NCI-H187 (cell line): Measurements from ENCODE around the gene KCNB1.

Experiments
- DNase-seq, 2 experiments: peaks; one replicate each; lab custom pipeline; 2025; lab: John Stamatoyannopoulos, UW

KCNB1 gene

DNA sequence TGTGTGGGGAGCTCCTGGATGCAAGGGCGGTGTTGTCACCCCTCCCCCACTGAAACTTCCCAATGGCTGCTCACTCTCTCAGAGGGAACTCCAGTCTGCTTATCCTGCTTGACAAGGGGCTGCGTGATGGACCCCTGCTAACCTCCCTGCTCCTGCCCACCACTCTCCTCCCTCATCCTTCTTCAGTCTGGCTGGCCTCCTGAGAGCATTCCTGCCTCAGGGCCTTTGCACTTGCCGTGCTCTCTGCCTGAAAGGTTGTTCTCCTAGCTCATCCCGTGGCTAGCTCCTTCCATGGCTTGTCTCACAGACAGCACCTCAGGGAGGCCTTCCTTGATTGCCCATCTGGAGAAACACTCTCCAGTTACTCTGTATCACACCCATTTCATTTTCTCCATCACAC lies 130.7 kb downstream of the KCNB1 start:
- no peak for DNase-seq

DNA sequence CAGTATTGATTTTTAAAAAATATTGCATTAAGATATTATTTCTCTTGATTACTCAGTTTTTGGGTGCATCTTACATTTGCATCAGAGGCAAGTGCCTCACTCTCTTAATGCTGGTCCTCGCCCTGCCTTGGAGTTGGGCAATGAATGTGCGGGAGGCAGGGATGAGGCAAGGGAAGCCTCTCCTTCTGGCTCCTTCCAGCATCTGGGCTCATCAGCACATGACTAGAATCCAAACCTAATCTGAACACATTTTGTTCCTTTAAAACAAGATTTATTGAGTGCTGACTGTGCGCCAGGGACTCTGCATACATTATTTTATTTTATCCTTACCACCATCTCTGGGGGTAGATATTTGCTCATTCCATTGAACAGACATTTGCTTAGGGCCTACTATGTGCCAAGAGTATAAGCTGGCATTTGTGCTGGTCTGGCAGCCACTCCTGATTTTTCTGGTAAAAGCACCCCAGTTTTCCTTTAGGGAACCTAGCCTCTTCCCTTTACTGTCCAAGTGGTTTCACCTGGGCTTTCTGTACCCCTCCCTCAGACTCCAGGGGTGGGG lies 132.7 kb downstream of the KCNB1 start:
- no peak for DNase-seq

DNA sequence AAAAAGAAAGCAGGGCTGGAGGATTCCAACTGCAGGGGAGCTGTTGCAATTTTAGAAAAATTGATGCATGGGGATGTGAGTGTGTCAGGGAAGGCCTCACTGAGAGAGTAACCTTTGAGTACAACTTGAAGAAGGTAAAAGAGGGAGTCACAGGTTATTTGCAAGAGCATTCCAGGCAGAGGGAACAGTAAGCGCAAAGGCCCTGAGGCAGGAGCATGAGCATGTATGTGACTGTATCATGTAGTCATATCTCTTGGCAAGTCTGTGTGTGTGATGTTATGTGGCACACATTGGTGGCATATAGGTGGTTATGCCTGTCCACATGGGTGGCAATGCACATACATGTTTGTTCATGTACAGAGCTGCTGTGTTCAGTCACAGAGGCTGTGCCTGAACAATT lies 133.4 kb downstream of the KCNB1 start:
- DNase-seq: no peak

DNA sequence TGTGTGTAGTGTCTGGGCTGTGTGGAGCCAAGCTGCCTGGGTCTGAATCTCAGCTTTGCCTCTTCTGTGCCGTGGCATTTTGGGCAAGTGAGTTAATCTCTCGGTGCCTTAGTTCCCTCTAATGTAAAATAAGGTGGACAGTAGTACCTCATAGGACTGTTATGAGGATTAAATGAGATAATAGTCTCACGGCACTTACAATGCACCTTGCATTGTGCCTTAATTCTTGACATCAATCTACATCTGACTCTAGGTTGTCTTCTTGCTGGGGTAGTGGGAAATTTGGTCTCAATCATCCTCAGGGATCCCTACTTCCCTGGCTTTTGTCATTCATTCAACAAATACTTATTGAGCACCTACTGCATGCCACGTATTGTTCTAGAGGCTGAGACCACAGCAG lies 133.9 kb downstream of the KCNB1 start:
- no peak for DNase-seq

DNA sequence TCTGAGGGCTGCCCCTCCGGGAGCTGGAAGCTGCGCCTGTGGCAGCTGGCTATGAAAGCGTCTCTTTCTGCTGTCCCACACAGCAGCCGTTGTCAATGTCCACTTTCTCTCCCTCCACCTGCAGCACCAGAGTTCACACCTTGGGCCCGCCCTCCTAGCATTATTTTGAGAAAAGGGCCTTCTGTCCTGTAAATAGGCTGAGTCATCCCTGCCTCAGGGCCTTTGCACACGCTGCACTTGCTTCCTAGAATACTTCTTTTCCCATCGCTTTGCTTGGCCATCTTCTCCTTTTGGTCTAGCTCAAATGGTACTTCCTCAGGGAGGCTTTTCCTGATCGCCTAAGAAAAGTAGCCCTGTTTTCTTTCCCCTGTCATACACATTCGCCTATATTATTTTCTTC lies 135.3 kb downstream of the KCNB1 start:
- DNase-seq: no peak

DNA sequence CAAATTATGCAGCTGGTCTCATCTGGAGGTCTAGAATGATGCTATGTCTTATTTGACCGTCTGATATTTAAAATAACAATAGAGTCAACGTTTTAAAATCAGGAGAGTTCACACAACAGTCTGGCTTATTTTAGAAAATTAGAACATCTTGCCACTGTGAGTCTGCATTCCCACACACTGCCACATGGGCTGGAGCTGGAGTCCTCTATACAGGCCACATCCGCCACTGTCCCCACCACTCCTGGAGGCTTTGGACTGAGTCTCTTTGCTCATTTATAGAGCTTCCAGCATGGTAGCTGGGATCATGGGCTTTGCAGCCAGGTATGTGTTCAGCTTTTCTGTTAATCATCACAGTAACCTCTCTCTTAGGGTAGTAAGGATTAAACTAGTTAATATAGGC lies 135.8 kb downstream of the KCNB1 start:
- no peak for DNase-seq

DNA sequence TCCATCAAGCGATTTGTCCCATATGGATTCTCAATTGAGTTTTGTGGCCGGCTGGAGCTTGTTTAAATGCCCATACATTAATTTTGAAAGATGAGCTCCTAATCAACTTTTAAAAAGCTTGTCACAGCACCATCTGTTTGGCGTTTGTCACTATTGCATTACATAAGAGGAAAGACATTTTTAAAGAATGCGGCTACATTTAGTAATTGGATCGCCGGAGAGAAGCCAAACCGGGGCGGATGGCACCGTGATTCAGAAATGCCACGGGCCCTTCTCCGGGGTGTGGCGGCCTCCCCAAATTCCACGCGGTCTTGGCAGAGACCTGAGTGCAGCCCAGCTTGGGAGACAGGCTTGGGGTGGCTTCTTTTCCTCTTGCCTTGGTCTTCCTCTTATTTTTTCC lies 136.9 kb downstream of the KCNB1 start:
- DNase-seq: no peak

DNA sequence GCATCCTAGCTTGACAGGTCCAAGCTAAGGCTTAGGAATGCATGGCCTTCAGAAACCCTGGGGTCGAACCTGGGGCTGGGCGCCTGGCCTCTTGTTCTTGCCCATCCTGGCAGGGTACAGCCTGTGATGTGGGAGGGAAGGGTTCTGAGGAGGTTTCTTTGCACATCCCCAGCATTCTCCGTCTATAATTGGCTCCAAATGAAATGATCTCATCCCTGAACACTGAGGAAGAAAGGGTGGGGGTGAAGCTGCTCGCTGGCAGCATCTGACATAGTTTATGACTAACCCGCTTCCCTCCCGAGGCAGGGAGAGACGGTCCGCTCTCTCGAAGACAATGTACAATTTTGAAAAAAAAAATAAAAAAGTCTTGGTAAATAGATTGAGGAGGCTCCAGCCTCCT lies 137.5 kb downstream of the KCNB1 start:
- DNase-seq: no peak

DNA sequence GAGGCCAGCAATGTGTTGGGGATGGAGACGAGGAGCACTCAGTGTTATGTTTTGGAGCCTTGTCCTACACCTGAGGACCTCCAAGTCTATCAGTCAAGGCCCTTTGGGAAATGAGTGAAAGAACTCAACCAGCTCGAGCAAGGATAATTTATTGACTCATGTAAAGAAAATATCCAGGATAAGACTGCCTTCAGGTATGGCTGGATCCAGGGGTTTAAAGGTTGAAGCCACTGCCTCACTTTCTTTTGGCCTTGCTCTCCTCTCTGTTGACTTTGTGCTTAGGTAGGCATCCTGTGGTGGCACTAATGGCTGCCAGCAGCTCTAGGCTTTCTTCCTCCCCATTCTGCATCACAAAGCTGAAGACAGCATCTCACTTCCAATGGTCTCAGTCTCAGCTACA lies 138.3 kb downstream of the KCNB1 start:
- DNase-seq: no peak

DNA sequence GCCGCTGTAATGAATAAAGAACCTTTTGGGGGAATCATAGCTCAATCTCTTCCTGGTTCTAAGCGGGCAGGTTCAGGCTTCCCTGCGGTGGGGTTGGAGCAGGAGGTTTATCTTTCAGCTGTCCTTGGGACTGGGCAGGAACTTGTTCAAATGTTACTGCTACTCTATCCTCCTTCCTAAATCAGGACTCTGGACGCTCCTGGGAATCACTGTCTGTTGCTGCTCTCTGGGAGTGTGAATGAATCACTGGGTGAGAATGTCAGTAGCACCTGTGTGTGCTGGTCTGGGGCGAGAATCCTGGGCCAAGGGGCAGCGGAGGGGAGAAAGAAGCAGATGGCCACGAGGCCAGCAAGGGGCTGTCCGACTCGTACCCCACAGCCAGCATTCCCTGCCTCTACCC lies 139.2 kb downstream of the KCNB1 start:
- no peak for DNase-seq

DNA sequence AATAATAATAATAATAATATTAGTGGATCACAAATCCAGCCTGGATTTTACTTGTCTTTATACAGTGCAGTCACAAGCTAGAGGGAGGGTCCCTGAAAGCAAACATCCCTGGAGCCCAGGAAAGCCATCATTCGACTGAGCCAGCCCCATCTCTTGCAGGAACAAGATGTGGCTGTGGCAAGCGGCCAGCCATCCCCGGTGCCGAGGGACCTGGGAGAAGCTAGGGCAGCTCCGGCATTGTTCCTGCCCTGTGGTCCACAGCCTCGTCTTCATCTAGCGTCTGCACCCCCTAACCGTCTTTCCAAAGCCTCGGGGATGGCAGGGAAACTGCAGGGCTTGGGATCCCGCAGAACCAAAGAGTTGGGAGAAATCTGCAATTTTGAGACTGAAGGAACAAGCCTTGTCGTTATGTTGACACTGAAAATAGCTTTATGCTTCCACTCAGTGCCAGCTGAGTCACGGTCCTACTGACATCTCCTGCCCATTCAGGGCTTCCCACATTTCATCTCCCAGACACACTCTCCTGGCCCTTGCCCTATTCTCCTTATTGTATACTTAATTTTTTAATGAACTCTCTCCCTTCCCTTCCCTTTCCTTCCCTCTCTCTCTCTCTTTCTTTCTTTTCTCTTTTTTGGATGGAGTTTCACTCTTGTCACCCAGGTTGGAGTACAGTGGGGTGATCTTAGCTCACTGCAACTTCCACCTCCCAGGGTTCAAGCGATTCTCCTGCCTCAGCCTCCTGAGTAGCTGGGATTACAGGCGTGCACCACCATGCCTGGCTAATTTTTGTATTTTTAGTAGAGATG lies 142.1 kb downstream of the KCNB1 start:
- DNase-seq: no peak

DNA sequence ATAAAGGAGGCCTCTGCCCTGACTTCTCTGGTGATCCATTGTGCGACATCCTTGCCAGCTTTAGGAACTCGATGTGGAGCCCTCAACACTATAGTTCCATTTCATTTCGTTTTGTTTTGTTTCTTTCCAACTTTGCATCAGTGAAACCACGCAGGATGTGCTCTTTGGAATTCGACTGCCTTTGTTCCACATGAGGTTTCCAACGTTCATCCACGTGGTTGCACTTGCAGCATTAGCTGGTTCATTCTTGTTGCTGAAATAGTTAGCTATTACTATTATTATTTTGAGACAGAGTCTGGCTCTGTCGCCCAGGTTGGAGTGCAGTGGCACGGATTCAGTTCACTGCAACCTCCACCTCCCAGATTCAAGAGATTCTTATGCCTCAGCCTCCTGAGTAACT lies 143.3 kb downstream of the KCNB1 start:
- no peak for DNase-seq

DNA sequence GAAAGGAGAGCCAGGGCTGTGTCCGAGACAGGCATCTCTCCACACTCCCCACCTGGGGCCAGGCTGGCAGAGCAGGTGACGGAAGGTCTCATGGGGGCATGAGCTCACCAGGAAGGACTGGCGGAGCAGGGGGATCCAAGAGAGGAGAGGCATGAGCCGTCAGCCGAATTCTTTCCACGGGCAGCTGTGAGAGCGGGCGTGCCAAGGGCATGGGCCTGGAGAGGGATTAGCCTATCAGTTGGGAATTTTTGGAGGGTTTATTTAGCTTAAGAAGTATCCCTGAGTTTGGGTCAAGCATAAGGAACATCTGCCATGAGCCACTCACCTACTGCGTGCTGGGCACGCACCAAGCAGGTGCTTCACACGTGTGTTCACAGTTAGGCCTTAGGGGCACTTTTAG lies 144.4 kb downstream of the KCNB1 start:
- DNase-seq: no peak

DNA sequence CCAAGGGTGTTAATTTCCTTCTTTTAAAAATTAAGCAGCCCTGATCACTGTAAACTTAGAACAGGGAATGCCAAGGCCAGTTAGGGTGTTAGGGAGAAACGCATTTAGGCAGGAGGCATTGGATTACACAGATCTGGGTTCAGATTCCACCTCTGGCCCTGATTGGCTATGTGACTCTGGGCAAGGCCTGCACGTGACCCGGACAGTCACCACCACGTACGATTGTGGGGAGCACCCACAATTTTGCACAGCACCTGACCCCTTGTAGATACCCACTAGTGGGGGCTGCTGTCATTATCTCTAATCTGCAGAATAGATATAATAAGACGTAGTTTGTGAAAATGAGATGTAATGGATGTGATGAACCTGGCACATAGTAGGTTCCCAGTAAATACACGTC lies 145.1 kb downstream of the KCNB1 start:
- no peak for DNase-seq

DNA sequence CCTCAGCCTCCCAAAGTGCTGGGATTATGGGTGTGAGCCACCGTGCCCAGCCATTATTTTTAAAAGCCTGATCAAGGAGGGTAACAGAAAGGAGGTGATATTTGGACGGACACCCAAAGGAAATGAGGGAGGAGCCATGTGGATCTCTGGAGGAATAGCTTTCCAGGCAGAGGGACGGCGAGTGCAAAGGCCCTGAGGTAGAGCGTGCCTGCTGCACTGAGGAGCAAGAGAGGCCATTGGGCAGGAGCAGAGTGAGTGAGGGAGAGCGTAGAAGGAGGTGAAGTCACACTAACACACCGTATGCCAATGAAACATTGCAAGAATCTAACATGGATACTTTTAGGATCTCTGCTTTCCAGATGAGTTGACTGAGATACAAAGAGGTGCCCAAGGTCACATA lies 145.7 kb downstream of the KCNB1 start:
- no peak for DNase-seq

DNA sequence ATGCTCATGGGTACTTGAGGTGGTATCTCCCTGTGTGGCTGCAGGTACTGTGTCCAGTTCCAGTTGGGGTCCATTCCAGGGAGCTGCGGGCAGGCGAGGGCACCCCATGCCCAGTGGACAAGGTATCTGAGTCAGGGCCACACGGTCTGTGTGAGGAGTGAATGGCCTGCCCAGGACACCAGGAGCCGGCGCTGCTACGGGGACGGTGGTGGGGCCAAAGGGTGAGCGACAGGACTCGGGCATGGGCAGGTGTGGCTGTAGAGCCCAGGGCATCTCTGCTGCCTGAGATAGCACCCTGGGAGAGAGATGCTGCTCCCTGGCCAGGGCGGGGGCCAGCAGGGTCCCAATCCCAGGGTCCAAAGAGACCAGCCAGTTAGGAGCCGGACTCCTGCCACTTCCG lies 147.0 kb downstream of the KCNB1 start:
- no peak for DNase-seq

DNA sequence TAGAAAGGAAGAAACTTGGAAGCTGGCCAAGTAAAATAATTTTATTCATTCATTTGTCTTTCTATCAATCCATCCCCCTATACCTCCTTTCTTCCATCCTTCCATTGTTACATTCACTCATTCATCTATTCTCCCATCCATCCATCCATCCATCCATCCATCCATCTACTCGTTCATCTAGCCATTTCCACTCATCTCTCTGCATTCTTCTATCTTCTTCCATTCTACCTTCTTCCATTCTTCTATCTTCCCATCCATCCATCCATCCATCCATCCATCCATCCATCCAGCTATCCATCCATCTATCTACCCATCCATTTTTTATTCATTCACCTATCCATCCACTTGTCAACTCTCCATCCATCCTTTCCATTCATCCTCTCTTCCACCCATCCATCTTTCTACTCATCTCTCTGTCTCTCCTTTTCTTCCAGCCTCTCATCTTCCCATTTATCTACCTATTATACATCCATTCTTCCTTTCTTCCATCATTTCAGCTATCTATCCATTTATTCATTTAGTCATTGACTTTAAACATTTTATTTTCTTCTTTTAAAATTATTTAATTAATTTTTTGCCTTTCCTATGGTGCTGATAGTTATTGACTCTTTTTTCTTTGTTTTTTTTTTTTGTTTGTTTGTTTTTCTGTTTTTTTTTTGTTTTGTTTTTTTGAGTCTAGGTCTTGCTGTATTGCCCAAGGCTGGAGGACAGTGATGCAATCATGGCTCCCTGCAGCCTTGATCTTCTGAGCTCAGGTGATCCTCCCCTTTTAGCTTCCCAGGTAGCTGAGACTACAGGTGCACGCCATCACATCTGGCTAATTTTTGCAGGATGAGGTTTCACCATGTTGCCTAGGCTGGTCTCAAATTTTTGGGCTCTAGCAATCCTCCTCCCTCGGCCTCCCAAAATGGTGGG lies 151.5 kb downstream of the KCNB1 start:
- DNase-seq: no peak

DNA sequence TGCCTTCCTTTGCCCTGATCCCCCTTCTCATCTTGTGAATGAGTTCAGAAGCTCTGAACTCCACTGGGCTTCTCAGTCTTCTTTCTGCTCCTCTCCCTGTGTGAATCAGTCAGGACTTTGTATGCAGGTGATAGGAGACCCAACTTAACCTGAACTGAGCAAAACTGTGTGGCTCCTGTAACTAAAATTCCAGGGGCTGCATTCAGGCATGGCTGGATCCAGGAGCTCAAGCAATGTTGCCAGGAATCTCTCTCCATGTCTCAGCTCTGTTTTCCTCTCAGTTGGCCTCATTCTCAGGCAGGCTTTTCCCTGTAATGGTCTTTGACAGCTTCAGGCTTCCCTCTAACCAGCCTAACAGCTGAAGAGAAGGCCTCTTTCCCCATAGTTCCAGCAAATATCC lies 153.7 kb downstream of the KCNB1 start:
- DNase-seq: no peak

DNA sequence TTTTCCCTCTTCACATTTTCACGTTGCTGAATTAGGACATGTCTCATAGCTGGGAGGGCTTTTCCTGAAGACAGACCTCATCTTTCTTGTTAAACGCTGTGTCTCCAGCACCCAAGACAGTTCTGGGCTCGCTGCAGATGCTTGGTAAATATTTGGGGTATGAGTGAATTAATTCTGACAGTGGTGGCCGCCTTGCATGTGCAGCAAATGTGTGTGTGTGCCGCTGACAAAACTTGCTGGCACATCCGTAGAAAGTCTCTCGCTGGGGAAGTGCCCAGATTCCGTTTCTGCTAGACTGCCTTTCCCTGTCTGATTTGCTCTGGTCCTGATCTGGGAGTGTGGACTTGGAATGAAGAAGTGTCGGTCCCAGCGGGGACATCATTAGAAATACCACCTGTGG lies 156.4 kb downstream of the KCNB1 start:
- no peak for DNase-seq

DNA sequence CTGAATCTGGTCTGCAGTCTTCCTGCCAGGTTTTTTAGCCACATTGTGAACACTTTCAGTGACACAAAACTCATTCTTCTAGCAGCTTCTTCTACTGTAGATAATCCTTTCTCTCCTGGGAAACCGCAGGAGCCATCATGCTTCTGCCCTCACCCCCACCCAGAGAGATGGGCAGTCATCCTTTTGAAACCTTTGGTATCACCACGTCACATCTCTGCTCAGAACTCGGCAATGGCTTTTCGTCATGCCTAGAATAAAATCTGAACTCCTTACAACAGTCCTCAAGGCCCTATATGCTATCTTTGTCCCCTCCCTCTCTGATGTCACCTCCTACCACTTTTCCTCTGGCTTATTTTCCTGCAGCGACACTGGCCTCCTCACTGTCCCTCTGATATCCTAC lies 158.2 kb downstream of the KCNB1 start:
- DNase-seq: no peak

DNA sequence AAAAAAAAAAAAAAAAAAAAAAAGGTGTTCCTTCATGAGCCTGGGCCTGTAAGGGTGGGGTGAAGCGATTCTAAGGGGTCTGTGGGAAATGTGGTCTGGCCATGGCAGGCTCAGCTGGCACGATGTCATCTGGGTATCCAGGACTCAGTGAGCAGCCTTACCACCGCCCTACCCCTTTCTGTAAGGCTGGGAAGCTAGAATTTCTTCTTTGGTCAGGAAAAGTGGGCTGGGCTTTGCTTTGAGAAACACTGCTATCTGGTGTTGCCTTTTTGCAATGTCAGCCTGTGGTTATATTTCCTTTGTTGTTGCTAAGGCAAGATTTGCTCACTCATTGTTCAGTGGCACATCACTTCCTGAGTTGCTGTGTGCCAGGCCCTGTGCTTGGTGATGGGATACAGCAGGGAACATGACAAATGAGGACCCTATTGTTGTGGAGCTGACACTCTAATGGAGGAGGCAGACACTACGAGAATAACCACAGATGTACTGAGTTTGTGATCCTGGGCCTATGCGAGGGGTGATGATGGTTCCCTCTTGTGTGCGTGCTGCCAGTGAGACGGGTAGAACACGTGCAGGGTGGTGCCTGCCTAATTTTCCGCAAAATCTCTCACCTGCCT lies 158.7 kb downstream of the KCNB1 start:
- DNase-seq: no peak

DNA sequence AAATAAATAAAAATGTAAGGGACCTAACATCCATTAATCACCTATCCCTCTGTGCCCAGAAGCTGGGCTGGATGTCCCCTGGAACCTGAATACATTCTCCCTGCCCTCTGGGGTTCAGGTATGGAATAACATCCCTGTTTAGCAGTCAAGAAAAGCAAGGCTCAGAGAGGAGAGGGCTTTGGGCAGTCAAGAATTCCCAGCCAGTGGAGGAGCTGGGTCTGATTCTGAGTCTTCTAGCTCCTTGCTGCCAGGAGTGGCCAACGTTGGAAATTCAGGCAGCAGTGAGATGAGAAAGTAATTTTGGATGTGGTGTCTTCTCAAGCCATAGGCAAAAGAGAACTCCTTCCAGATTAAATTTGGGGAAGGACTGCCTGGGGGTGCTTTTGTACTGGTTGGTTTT lies 162.0 kb downstream of the KCNB1 start:
- no peak for DNase-seq
